ENCODE measurements around the gene CUX1.
"Not testable (repeated sequence)": the region's sequence is repeated elsewhere in the genome, so short reads cannot be mapped to it uniquely, and the experiment has no call there.

Gene CUX1

DNA sequence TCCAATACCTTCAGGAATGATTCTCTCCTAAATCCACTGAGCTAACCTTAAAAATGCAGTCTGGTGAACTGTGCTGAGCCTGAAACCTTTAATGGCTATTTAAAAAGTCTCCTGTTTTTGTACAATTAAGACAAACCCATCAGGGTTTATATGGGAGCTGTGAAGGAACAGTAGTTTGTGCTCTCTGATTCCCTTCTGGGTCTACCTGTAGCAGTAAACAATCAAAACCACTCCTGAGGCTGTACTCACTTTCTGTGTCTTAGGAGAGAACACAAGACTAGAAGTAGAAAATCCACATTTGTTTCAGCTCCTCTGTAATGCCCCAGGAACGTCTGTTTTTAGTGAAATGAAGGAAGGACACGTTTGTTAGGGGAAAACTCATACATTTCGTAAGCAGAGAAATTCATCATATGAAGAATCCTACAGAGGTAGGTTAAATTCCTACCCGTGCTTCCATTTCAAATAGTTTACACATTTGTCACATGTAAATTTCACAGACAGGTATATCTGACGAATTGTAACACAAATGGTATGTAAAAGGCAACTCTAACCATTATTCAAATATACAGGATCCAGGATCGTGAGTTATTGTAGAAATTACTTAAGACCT lies 2.6 kb downstream of the CUX1 start:
- H3K36me3 ChIP-seq (ENCODE audit: low read depth): 0 out of 2 replicates have a peak, but pooled peaks cover 4% of the 10 kb centered on the region
- peak; percentile 70 for ATAC-seq (ENCODE audit: low read depth)
- peaks cover 25% of the 10 kb centered on the region for H3K4me1 ChIP-seq (ENCODE audit: insufficient read depth, poor library complexity, severe bottlenecking)
- no peaks in the 10 kb centered on the region for H3K27me3 ChIP-seq (ENCODE audit: insufficient read depth, poor library complexity, severe bottlenecking)
- no peak for TF ChIP-seq CTCF (IDR thresholded peaks at IDR 0.05; ENCODE audit: poor library complexity, severe bottlenecking)
- H3K9me3 ChIP-seq (ENCODE audit: severe bottlenecking): no peaks in the 10 kb centered on the region
- DNase-seq (ENCODE audit: low spot score): no peak
- H3K27ac ChIP-seq (ENCODE audit: poor library complexity, severe bottlenecking): peak overlapping the region; percentile 75
- no peak overlapping the region for H3K4me3 ChIP-seq (ENCODE audit: severe bottlenecking)

GRCh38 chr7:101820703-101821102 lies 3.3 kb downstream of the CUX1 start:
- H3K36me3 ChIP-seq (ENCODE audit: low read depth): 0 out of 2 replicates have a peak, but pooled peaks cover 4% of the 10 kb centered on the region
- no peak overlapping the region for H3K4me3 ChIP-seq (ENCODE audit: severe bottlenecking)
- ATAC-seq (ENCODE audit: low read depth): no peak
- no peak for TF ChIP-seq CTCF (IDR thresholded peaks at IDR 0.05; ENCODE audit: poor library complexity, severe bottlenecking)
- no peaks in the 10 kb centered on the region for H3K9me3 ChIP-seq (ENCODE audit: severe bottlenecking)
- peak overlapping the region; percentile 75 for H3K27ac ChIP-seq (ENCODE audit: poor library complexity, severe bottlenecking)
- H3K27me3 ChIP-seq (ENCODE audit: insufficient read depth, poor library complexity, severe bottlenecking): no peaks in the 10 kb centered on the region
- DNase-seq (ENCODE audit: low spot score): no peak
- peaks cover 25% of the 10 kb centered on the region for H3K4me1 ChIP-seq (ENCODE audit: insufficient read depth, poor library complexity, severe bottlenecking)

- H3K4me1 ChIP-seq (ENCODE audit: insufficient read depth, poor library complexity, severe bottlenecking): peaks cover 25% of the 10 kb centered on the region
- not testable (repeated sequence) for H3K36me3 ChIP-seq (ENCODE audit: low read depth); H3K27me3 ChIP-seq (ENCODE audit: insufficient read depth, poor library complexity, severe bottlenecking); H3K4me3 ChIP-seq (ENCODE audit: severe bottlenecking); ATAC-seq (ENCODE audit: low read depth); H3K9me3 ChIP-seq (ENCODE audit: severe bottlenecking); H3K27ac ChIP-seq (ENCODE audit: poor library complexity, severe bottlenecking); DNase-seq (ENCODE audit: low spot score)
These were observed 5.2 kb downstream of the CUX1 start for GRCh38 chr7:101822632-101823031.

DNA sequence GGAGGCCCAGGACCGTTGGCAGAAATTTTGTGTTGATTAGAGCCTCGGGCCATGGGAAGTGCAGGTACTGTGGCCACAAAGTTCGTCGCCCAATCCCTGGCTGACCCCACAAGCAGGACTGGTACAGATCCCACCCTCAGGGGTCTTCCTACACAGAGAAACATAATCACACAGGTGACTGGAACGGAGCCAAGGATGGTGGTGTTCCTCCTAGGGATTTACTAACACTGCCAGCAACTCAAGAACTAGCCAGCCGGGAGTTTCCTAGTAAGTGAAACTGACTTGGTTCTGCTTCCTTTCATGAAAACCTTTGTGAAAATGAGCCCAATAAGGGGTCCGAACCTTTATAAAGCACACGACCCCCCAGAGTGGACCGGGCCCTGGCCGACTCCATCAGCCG lies 5.7 kb downstream of the CUX1 start:
- no peak for ATAC-seq (ENCODE audit: low read depth)
- no peak for TF ChIP-seq CTCF (IDR thresholded peaks at IDR 0.05; ENCODE audit: poor library complexity, severe bottlenecking)
- peaks cover 4% of the 10 kb centered on the region; the same call in 1 of the 2 replicates for H3K36me3 ChIP-seq (ENCODE audit: low read depth)
- peaks cover 24% of the 10 kb centered on the region for H3K4me1 ChIP-seq (ENCODE audit: insufficient read depth, poor library complexity, severe bottlenecking)
- no peak overlapping the region for H3K27ac ChIP-seq (ENCODE audit: poor library complexity, severe bottlenecking)
- H3K9me3 ChIP-seq (ENCODE audit: severe bottlenecking): no peaks in the 10 kb centered on the region
- no peaks in the 10 kb centered on the region for H3K27me3 ChIP-seq (ENCODE audit: insufficient read depth, poor library complexity, severe bottlenecking)
- no peak for DNase-seq (ENCODE audit: low spot score)
- no peak overlapping the region for H3K4me3 ChIP-seq (ENCODE audit: severe bottlenecking)

- no peak for DNase-seq (ENCODE audit: low spot score)
- Histone ChIP-seq H3K27ac (ENCODE audit: poor library complexity, severe bottlenecking) (no peak overlapping the region), H3K4me3 (ENCODE audit: severe bottlenecking) (no peak overlapping the region), H3K27me3 (ENCODE audit: insufficient read depth, poor library complexity, severe bottlenecking) (no peaks in the 10 kb centered on the region), H3K36me3 (ENCODE audit: low read depth) (peaks cover 4% of the 10 kb centered on the region; the same call in 1 of the 2 replicates), H3K4me1 (ENCODE audit: insufficient read depth, poor library complexity, severe bottlenecking) (peaks cover 19% of the 10 kb centered on the region), H3K9me3 (ENCODE audit: severe bottlenecking) (no peaks in the 10 kb centered on the region)
- TF ChIP-seq CTCF (IDR thresholded peaks at IDR 0.05; ENCODE audit: poor library complexity, severe bottlenecking): no peak
- no peak for ATAC-seq (ENCODE audit: low read depth)
These were observed 6.2 kb downstream of the CUX1 start for GRCh38 chr7:101823596-101823995.

All from RWPE2 (cell line).